Panc1 (cell line): ENCODE results near the gene SEC23A. TPM values are rescaled to one million over a fixed set of nuclear protein-coding genes. Genes with fewer than 3 reads are reported as not detected.
"Not testable (repeated sequence)": the region's sequence is repeated elsewhere in the genome, so short reads cannot be mapped to it uniquely, and the experiment has no call there.

Experiments used
- ATAC-seq: fragments of 200-7000 bp; cut with Tn5 transposase; 2 replicates; pipeline ENCODE4 v1.9.1; 2020; ENCODE audit warnings: mild to moderate bottlenecking, moderate library complexity
- BruUV-seq: library from RNA; stranded (reverse); fragments of 400-500 nt; replicated peaks from 2 replicates; lab custom pipeline; 2021; lab: Mats Ljungman, UMichigan
- CTCF ChIA-PET: fragments of 300-600 bp; sonication (Branson Sonifier 250); formaldehyde crosslinking; loops from one replicate; lab custom pipeline; 2022; ENCODE audit warnings: antibody characterized with exemption; lab: Charles Lee
- POLR2A ChIA-PET: fragments of 300-600 bp; sonication (Branson Sonifier 250); formaldehyde crosslinking; loops from one replicate; lab custom pipeline; 2022; ENCODE audit warnings: antibody characterized with exemption; lab: Charles Lee
- DNase-seq: peaks from one replicate; pipeline ENCODE4 v3.0.0-alpha.2; 2010; ENCODE audit warnings: low read depth, low spot score
- H3K27ac ChIP-seq: 2 replicates; pipeline ENCODE4 v1.5.1; 2011; ENCODE audit warnings: mild to moderate bottlenecking, low read length, inconsistent platforms
- H3K27me3 ChIP-seq: fragments of 200-500 bp; sonication (Bioruptor generic); 2 replicates; pipeline ENCODE4 v1.6.0; 2014; ENCODE audit warnings: low read length, inconsistent platforms; ENCODE audit not compliant: control insufficient read depth, insufficient read depth
- H3K36me3 ChIP-seq: fragments of 200-500 bp; sonication (Bioruptor generic); 2 replicates; pipeline ENCODE4 v1.5.1; 2014; ENCODE audit warnings: inconsistent platforms, mild to moderate bottlenecking, low read length, moderate library complexity; ENCODE audit not compliant: control insufficient read depth, insufficient read depth
- H3K4me1 ChIP-seq: 2 replicates; pipeline ENCODE4 v1.5.1; 2011; ENCODE audit warnings: inconsistent platforms, mild to moderate bottlenecking, low read length, moderate library complexity; ENCODE audit not compliant: control insufficient read depth, insufficient read depth
- H3K4me3 ChIP-seq, 2 experiments: 2 replicates each; pipeline ENCODE4 v1.5.1; 2011 to 2012; ENCODE audit warnings: low read depth in 2 of 2, low read length in 2 of 2, mild to moderate bottlenecking in 2 of 2, inconsistent platforms in 1 of 2, moderate library complexity in 1 of 2
- H3K9me3 ChIP-seq: fragments of 200-500 bp; sonication (Bioruptor generic); 2 replicates; pipeline ENCODE4 v1.5.1; 2014; ENCODE audit warnings: low read depth, mild to moderate bottlenecking, inconsistent platforms, low read length, moderate library complexity; ENCODE audit not compliant: control insufficient read depth, insufficient read depth
- POLR2AphosphoS5 ChIP-seq: IDR thresholded peaks from 2 replicates; pipeline ENCODE4 v1.6.1; 2012; ENCODE audit warnings: mild to moderate bottlenecking, low read depth, low read length, moderate library complexity
- SIN3A ChIP-seq: IDR thresholded peaks from 2 replicates; pipeline ENCODE4 v1.6.1; 2012; ENCODE audit warnings: low read depth, mild to moderate bottlenecking, low read length, moderate library complexity, borderline replicate concordance; ENCODE audit not compliant: insufficient read depth
- TCF7L2 ChIP-seq: IDR thresholded peaks from 2 replicates; pipeline ENCODE4 v1.6.1; 2011; ENCODE audit warnings: mild to moderate bottlenecking, low read depth, low read length, inconsistent platforms
- in situ Hi-C: cut with HindIII; loops from 2 replicates; pipeline ENCODE4 v1.10.0; 2016; ENCODE audit warnings: low sequenced_read_pairs, low pct_unique_long_range_greater_than_20kb
- intact Hi-C: fragments of 100-400 bp; cut with micrococcal nuclease; formaldehyde crosslinking; loops from one replicate; pipeline ENCODE4 v1.10.0; 2022; ENCODE audit not compliant: unreplicated experiment
- total RNA-seq: library from RNA; stranded (reverse); gene quantifications from one replicate; pipeline ENCODE4 v1.2.1, GENCODE V29; 2021; ENCODE audit not compliant: unreplicated experiment
- TF ChIP-seq, protein P1 (sequence below): fragments of 450-650 bp; IDR thresholded peaks from 2 replicates; pipeline ENCODE4 v1.5.1; 2017; ENCODE audit warnings: mild to moderate bottlenecking
- TF ChIP-seq, protein P2 (sequence below), 2 experiments: IDR thresholded peaks; 2 replicates each; pipeline ENCODE4 v1.6.1; 2011 to 2012; ENCODE audit warnings: low read depth in 2 of 2, control low read depth in 1 of 2, low read length in 1 of 2, mild to moderate bottlenecking in 1 of 2, moderate library complexity in 1 of 2; ENCODE audit not compliant: insufficient read depth in 1 of 2

SEC23A gene
- total RNA-seq, 1 experiment from 2014 or later = 76.7 TPM

DNA sequence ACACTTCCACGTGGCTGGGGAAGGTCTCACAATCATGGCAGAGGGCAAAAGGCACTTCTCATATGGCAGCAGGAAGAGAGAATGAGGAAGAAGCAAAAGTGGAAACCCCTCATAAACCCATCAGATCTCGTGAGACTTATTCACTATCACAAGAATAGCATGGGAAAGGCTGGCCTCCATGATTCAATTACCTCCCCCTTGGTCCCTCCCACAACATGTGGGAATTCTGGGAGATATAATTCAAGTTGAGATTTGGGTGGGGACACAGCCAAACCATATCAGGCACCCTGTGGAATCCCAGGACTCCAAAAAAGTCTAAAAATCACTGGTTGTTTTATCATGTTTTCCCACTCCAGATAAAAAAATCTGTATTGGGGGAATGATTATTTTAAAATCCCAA is 40.2 kb upstream of the SEC23A start:
- H3K27ac ChIP-seq, H3K36me3 ChIP-seq, ATAC-seq, intact Hi-C loops, BruUV-seq, H3K27me3 ChIP-seq, CTCF ChIA-PET, POLR2A ChIA-PET, H3K9me3 ChIP-seq, DNase-seq, in situ Hi-C loops, H3K4me3 ChIP-seq, H3K4me1 ChIP-seq: not testable (repeated sequence)

DNA sequence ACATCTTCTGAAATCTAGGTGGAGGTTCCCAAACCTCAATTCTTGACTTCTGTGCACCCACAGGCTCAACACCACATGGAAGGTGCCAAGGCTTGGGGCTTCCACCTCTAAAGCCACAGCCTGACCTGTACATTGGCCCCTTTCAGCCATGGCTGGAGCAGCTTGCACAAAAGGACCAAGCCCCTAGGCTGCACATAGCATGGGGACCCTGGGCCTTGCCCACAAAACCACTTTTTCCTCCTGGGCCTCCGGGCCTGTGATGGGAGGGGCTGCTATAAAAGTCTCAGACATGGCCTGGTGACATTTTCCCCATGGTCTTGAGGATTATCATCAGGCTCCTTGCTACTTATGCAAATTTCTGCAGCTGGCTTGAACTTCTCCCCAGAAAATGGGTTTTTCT is 38.6 kb upstream of the SEC23A start:
- BruUV-seq, in situ Hi-C loops: not testable (repeated sequence)

DNA sequence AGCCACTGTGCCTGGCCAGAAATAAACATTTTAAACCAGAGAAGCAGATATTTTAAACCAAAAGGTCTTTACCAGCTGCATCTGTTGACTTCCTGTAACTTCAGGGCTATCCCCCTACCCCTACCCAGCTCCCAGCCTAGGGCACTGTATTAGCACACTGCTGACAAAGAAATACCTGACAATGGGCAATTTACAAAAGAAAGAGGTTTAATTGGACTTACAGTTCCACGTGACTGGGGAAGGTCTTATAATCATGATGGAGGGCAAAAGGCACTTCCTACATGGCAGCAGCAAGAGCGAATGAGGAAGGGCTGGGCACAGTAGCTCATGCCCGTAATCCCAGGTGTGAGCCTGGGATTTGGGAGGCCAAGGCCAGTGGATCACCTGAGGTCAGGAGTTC is 37.1 kb upstream of the SEC23A start:
- Histone ChIP-seq H3K36me3 (peaks cover 3% of the 10 kb centered on the region; the same call in 1 of the 2 replicates), H3K27ac (no peak overlapping the region), H3K4me1 (no peaks in the 10 kb centered on the region), H3K27me3 (no peaks in the 10 kb centered on the region), H3K4me3 (no peak overlapping the region), H3K9me3 (no peaks in the 10 kb centered on the region)
- ChIA-PET CTCF (interaction anchor here (0.6 kb wide), 1 partner anchor 30 kb away, joined by 3 read pairs; the partner anchor contains the start of gene TRAPPC6B), POLR2A (interaction anchor here (0.6 kb wide), 1 partner anchor 22 kb away, joined by 4 read pairs; no protein-coding TSS in a partner anchor)
- intact Hi-C loops (no loop called here), in situ Hi-C loops (no loop called here)
- BruUV-seq = no TSS peak
- no peak for DNase-seq
- no peak for ATAC-seq
- no peak for TF ChIP-seq TCF7L2
- TF ChIP-seq, protein P1, sequence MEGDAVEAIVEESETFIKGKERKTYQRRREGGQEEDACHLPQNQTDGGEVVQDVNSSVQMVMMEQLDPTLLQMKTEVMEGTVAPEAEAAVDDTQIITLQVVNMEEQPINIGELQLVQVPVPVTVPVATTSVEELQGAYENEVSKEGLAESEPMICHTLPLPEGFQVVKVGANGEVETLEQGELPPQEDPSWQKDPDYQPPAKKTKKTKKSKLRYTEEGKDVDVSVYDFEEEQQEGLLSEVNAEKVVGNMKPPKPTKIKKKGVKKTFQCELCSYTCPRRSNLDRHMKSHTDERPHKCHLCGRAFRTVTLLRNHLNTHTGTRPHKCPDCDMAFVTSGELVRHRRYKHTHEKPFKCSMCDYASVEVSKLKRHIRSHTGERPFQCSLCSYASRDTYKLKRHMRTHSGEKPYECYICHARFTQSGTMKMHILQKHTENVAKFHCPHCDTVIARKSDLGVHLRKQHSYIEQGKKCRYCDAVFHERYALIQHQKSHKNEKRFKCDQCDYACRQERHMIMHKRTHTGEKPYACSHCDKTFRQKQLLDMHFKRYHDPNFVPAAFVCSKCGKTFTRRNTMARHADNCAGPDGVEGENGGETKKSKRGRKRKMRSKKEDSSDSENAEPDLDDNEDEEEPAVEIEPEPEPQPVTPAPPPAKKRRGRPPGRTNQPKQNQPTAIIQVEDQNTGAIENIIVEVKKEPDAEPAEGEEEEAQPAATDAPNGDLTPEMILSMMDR = no peak
- TF ChIP-seq, protein P2, sequence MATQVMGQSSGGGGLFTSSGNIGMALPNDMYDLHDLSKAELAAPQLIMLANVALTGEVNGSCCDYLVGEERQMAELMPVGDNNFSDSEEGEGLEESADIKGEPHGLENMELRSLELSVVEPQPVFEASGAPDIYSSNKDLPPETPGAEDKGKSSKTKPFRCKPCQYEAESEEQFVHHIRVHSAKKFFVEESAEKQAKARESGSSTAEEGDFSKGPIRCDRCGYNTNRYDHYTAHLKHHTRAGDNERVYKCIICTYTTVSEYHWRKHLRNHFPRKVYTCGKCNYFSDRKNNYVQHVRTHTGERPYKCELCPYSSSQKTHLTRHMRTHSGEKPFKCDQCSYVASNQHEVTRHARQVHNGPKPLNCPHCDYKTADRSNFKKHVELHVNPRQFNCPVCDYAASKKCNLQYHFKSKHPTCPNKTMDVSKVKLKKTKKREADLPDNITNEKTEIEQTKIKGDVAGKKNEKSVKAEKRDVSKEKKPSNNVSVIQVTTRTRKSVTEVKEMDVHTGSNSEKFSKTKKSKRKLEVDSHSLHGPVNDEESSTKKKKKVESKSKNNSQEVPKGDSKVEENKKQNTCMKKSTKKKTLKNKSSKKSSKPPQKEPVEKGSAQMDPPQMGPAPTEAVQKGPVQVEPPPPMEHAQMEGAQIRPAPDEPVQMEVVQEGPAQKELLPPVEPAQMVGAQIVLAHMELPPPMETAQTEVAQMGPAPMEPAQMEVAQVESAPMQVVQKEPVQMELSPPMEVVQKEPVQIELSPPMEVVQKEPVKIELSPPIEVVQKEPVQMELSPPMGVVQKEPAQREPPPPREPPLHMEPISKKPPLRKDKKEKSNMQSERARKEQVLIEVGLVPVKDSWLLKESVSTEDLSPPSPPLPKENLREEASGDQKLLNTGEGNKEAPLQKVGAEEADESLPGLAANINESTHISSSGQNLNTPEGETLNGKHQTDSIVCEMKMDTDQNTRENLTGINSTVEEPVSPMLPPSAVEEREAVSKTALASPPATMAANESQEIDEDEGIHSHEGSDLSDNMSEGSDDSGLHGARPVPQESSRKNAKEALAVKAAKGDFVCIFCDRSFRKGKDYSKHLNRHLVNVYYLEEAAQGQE (IDR thresholded peaks at IDR 0.05; ENCODE audit: insufficient read depth in 1 of 2, low read depth in 2 of 2, low read length in 1 of 2) = no peak
- no peak for TF ChIP-seq SIN3A
- no peak for TF ChIP-seq POLR2AphosphoS5

More for the DNA sequence above, 38.6 kb upstream of the SEC23A start:
- H3K27me3 ChIP-seq, H3K27ac ChIP-seq, H3K4me1 ChIP-seq, H3K4me3 ChIP-seq, CTCF ChIA-PET, POLR2A ChIA-PET, DNase-seq, intact Hi-C loops, ATAC-seq, H3K9me3 ChIP-seq, H3K36me3 ChIP-seq: not testable (repeated sequence)
